HepG2 (cell line): Measurements from ENCODE around the gene ADAMTSL4. TPM values are rescaled to one million over a fixed set of nuclear protein-coding genes. Genes with fewer than 3 reads are reported as not detected.

Experiments used
- CBFB ChIP-seq: sonication (generic); formaldehyde crosslinking; IDR thresholded peaks from 2 replicates; pipeline ENCODE4 v1.4.0; 2020; ENCODE audit warnings: missing genetic modification reagents
- FOXA1 ChIP-seq, 2 experiments: fragments of 450-650 bp in 1 of 2; sonication (generic) in 1 of 2; formaldehyde crosslinking in 1 of 2; IDR thresholded peaks; 2 replicates each; pipeline versions ENCODE4 v1.4.0 to v1.6.1; 2016 to 2020; ENCODE audit warnings: missing genetic modification reagents in 1 of 2
- GATAD1 ChIP-seq: IDR thresholded peaks from 2 replicates; pipeline ENCODE4 v1.6.1; 2016; ENCODE audit warnings: missing genetic modification reagents, missing compliant biosample characterization
- KMT2B ChIP-seq: IDR thresholded peaks from 2 replicates; pipeline ENCODE4 v1.6.1; 2016; ENCODE audit warnings: missing genetic modification reagents, missing compliant biosample characterization
- LCORL ChIP-seq, 2 experiments: fragments of 450-650 bp in 1 of 2; sonication (generic) in 1 of 2; formaldehyde crosslinking in 1 of 2; IDR thresholded peaks; 2 replicates each; pipeline versions ENCODE4 v1.5.0 to v1.6.1; 2017 to 2020; ENCODE audit warnings: antibody characterized with exemption in 1 of 2, missing genetic modification reagents in 1 of 2
- NR2F6 ChIP-seq, 2 experiments: IDR thresholded peaks; 2 replicates each; pipeline ENCODE4 v1.6.1; 2016; ENCODE audit warnings: antibody characterized with exemption in 1 of 2, mild to moderate bottlenecking in 1 of 2
- PAXIP1 ChIP-seq: sonication (generic); formaldehyde crosslinking; conservative IDR thresholded peaks from 2 replicates; pipeline ENCODE4 v1.4.0; 2020; ENCODE audit warnings: mild to moderate bottlenecking, missing genetic modification reagents, moderate library complexity
- PHF21A ChIP-seq: sonication (generic); formaldehyde crosslinking; IDR thresholded peaks from 2 replicates; pipeline ENCODE4 v1.5.0; 2020; ENCODE audit warnings: mild to moderate bottlenecking, missing genetic modification reagents
- PLRG1 ChIP-seq: fragments of 450-650 bp; conservative IDR thresholded peaks from 2 replicates; pipeline ENCODE4 v1.6.1; 2016
- RCOR2 ChIP-seq: IDR thresholded peaks from 2 replicates; pipeline ENCODE4 v1.6.1; 2016; ENCODE audit warnings: missing biosample characterization, missing genetic modification reagents
- SMAD3 ChIP-seq: sonication (generic); formaldehyde crosslinking; IDR thresholded peaks from 2 replicates; pipeline ENCODE4 v1.4.0; 2020; ENCODE audit warnings: missing genetic modification reagents
- SOX13 ChIP-seq, 3 experiments: fragments of 450-650 bp in 1 of 3; sonication (generic) in 1 of 3; formaldehyde crosslinking in 1 of 3; IDR thresholded peaks in 2 of 3; conservative IDR thresholded peaks in 1 of 3; 2 replicates each; pipeline versions ENCODE4 v1.5.0 to v1.6.1; 2016 to 2020; ENCODE audit warnings: antibody characterized with exemption in 1 of 3, mild to moderate bottlenecking in 1 of 3, missing compliant biosample characterization in 1 of 3, missing genetic modification reagents in 1 of 3, moderate library complexity in 1 of 3
- ZGPAT ChIP-seq: IDR thresholded peaks from 2 replicates; pipeline ENCODE4 v1.6.1; 2016; ENCODE audit warnings: mild to moderate bottlenecking
- ZMYM2 ChIP-seq: sonication (generic); formaldehyde crosslinking; IDR thresholded peaks from 2 replicates; pipeline ENCODE4 v1.8.0; 2022; ENCODE audit warnings: mild to moderate bottlenecking, missing genetic modification reagents
- ZNF362 ChIP-seq: sonication (generic); formaldehyde crosslinking; IDR thresholded peaks from 2 replicates; pipeline ENCODE4 v1.4.0; 2020; ENCODE audit warnings: missing genetic modification reagents, mild to moderate bottlenecking, borderline replicate concordance
- ZNF574 ChIP-seq: sonication (generic); formaldehyde crosslinking; IDR thresholded peaks from 2 replicates; pipeline ENCODE4 v1.4.0; 2020; ENCODE audit warnings: missing genetic modification reagents
- polyA plus RNA-seq, 8 experiments: library from polyadenylated mRNA; depleted of rRNA in 3 of 8; stranded (reverse) in 7 of 8; unstranded in 1 of 8; fragments of >200 nt; fragmentation: Illumina TruSeq in 4 of 8; extraction: Trizol in 4 of 8; gene quantifications; 2 replicates each; pipeline versions ENCODE4 v1.2.1 to v1.2.3, GENCODE V29; 2011 to 2016; ENCODE audit warnings: low read depth in 4 of 8, missing spikeins in 1 of 8, mixed read lengths in 1 of 8; ENCODE audit not compliant: insufficient read depth in 1 of 8
- total RNA-seq, 5 experiments: library from RNA; depleted of rRNA; stranded (reverse); fragments of >200 nt; fragmentation: Illumina TruSeq; extraction: Trizol; gene quantifications; 2 replicates each; pipeline ENCODE4 v1.2.3, GENCODE V29; 2016; ENCODE audit warnings: low read depth in 1 of 5

The ADAMTSL4 gene
- total and polyA plus RNA-seq, 2 of the 13 experiments (the other 11 are each of a cell fraction or from before 2014, with no cell fraction given), result 3.9 to 16.4 TPM

- TF ChIP-seq ZNF574 (CRISPR knock-in tag) (no peak), SMAD3 (CRISPR knock-in tag) (0 out of 2 replicates have a peak, but pooled peaks have one; percentile 9), GATAD1 (CRISPR knock-in tag) (no peak), ZMYM2 (CRISPR knock-in tag) (peak; percentile 59; the same call in 1 of the 2 replicates), CBFB (CRISPR knock-in tag) (no peak), PLRG1 (no peak), PHF21A (CRISPR knock-in tag) (0 out of 2 replicates have a peak, but pooled peaks have one; percentile 39), NR2F6 (IDR thresholded peaks at IDR 0.05) (no peak), NR2F6 (CRISPR knock-in tag; IDR thresholded peaks at IDR 0.05) (peak; percentile 15; the same call in 1 of the 2 replicates), LCORL (IDR thresholded peaks at IDR 0.05) (no peak), LCORL (CRISPR knock-in tag; IDR thresholded peaks at IDR 0.05) (0 out of 2 replicates have a peak, but pooled peaks have one; percentile 23), FOXA1 (IDR thresholded peaks at IDR 0.05) (no peak), FOXA1 (CRISPR knock-in tag; IDR thresholded peaks at IDR 0.05) (peak; percentile 24; the same call in 1 of the 2 replicates), KMT2B (CRISPR knock-in tag) (0 out of 2 replicates have a peak, but pooled peaks have one; percentile 4), ZGPAT (CRISPR knock-in tag) (no peak), SOX13 (IDR thresholded peaks at IDR 0.05) (no peak), SOX13 (CRISPR knock-in tag; conservative IDR thresholded peaks at IDR 0.05 in 1 of 2, IDR thresholded peaks at IDR 0.05 in 1 of 2) (peak in 1 of 2 experiments; percentile 51; a peak in 2 of 4 replicates), PAXIP1 (CRISPR knock-in tag) (0 out of 2 replicates have a peak, but pooled peaks have one; percentile 13), RCOR2 (CRISPR knock-in tag) (0 out of 2 replicates have a peak, but pooled peaks have one; percentile 38), ZNF362 (CRISPR knock-in tag) (peak; percentile 54; the same call in 1 of the 2 replicates)
These were observed 15.1 kb downstream of the ADAMTSL4 start (continued) for GRCh38 chr1:150564051-150564991.
